GM21529 (cell line): ENCODE data around the gene KRT71.
"Not testable (repeated sequence)": the region's sequence is repeated elsewhere in the genome, so short reads cannot be mapped to it uniquely, and the experiment has no call there.

Experiments
- ATAC-seq: cut with Tn5 transposase; IDR thresholded peaks from one replicate; pipeline ENCODE4 v1.9.1; 2021; ENCODE audit not compliant: unreplicated experiment

The KRT71 gene

DNA sequence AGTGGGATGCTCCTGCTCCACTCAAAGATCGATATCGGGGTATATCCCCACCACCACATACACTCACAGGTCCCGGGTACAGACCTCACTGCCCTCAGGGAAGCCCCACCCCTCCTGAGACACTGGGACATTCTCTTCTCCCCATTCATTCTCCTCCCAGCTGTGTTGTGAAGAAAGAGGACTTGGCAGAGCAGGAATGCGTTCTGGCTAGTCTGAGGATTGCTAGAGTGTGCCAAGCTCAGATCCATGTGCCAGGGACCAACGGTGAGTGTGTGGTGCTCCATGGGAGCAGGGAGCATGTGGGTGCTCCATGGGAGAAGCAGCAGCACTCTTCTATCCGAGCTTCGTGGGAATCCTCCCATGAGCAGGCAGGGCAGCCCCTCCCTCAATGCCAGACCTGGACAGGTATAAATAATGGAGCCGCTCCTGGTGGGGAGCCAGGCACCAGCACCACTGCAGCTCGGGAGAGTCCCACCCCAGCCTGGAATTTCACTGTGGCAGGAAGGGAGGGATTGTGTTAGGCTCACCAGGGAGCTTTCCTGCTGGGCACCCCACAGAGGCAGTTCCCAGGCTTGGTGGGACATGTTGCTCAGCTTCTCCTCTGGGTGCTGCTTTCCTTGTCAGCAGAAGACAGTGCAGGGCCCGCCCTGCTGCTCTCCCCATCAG, 30.5 kb downstream of the KRT71 start:
- no peak for ATAC-seq

GRCh38 chr12:52521568-52522266, 31.2 kb downstream of the KRT71 start:
- no peak for ATAC-seq

DNA sequence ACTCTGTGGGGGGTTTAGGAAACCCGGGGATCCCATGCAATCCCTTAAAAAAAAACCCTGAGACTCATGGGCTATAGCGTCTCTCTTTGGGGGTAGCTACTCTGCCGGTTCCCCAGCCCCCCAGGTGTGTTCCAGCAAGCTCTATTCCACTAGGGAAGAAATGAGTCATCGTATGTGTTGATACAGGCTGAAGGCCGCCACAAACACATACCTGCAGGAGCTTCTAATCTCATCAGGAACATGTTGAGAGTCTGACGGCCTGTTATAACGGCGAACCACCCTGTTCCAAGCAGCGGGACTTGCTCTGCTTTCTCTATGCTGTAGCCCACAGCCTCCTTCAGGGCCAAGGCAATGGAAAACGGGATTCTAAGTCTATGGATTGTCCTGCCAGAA, 31.8 kb downstream of the KRT71 start:
- no peak for ATAC-seq

- ATAC-seq, result no peak
Observed at GRCh38 chr12:52519826-52520662, 32.9 kb downstream of the KRT71 start, which contains the start of gene KRT5. KRT5 (minus strand) TSS chr12:52520394; CDS start chr12:52520296, 98 bp downstream.

DNA sequence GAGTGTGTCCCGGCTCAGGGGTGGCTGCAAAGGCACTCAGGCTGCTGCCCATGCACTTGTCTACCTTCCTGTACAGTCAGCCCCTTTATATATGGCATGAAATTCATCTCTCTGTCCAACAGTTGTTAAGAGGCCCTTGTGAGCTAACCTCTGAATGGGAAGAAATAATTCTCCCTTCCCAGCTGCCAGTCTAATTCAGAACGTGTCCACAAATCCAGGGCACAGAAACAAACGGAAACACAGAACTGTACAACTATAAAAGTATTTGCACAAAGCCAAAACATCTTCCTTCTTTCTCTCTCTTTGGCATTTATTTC, 33.6 kb downstream of the KRT71 start:
- no peak for ATAC-seq

DNA sequence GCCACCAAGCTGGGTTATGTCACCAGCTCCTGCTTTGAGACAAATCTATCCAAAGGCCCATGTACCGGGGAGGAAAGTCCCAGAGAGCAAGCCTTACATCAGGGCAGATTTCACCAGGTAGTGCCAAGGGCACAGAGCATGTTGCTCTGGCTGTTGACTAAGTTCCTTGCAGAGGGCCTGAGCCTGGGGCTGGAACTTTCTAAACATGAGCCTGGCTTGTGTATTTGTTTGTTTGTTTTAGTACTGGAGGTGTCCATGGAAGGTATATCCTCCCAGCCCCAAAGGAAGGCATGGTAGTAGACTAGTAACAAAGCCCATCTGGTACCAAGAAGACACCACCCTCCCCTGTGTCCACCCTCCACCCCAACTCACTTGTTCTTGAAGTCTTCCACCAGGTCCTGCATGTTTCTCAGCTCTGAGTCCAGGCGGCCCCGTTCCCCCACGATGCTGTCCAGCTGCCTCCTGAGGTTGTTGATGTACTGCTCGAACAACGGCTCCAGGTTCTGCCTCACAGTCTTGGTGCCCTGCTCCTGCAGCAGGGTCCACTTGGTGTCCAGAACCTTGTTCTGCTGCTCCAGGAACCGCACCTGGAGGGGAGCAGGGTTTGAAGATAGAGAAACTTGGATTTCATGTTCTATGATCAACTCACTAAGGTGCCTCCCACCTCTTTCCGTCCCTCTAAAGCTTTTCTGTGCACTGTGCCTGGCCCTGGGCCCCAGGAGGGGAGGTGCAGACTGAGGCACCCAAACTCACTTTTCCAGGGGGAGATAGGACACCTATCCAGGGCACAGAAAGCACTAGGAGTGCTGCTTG, 34.2 kb downstream of the KRT71 start:
- no peak for ATAC-seq

DNA sequence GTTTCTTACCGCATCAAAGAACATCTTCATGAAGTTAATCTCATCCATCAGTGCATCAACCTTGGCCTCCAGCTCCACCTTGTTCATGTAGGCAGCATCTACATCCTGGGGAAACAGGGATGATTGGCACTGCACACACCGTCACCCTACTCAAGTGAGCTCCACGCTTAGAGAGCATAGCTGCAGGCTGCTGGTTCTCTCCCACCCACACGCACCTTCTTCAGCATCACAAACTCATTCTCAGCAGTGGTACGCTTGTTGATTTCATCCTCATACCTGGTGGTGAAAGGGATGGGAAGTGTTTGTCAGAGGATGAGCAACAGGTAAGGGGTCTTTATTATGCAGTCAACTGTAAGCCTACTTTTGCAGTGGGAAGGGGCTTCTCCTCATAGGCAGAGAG, 35.1 kb downstream of the KRT71 start:
- ATAC-seq, result no peak

GRCh38 chr12:52517005-52517835, 35.7 kb downstream of the KRT71 start:
- ATAC-seq, result no peak

GRCh38 chr12:52515927-52516831, 36.8 kb downstream of the KRT71 start:
- ATAC-seq, result no peak

DNA sequence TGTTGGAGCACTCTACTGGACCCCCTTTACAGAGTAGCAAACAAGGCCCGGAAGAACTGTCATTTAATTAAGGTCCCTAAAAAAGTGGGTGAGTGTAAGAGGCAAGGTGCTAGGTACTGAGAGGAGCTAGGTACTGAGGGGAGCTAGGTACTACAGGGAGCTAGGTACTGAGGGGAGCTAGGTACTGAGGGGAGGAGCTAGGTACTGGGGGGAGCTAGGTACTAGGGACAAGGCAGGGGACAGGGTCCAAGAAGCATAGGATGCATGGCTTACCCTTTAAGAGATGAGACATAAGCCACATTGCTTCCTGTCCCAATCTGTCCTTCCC, 37.7 kb downstream of the KRT71 start:
- no peak for ATAC-seq

DNA sequence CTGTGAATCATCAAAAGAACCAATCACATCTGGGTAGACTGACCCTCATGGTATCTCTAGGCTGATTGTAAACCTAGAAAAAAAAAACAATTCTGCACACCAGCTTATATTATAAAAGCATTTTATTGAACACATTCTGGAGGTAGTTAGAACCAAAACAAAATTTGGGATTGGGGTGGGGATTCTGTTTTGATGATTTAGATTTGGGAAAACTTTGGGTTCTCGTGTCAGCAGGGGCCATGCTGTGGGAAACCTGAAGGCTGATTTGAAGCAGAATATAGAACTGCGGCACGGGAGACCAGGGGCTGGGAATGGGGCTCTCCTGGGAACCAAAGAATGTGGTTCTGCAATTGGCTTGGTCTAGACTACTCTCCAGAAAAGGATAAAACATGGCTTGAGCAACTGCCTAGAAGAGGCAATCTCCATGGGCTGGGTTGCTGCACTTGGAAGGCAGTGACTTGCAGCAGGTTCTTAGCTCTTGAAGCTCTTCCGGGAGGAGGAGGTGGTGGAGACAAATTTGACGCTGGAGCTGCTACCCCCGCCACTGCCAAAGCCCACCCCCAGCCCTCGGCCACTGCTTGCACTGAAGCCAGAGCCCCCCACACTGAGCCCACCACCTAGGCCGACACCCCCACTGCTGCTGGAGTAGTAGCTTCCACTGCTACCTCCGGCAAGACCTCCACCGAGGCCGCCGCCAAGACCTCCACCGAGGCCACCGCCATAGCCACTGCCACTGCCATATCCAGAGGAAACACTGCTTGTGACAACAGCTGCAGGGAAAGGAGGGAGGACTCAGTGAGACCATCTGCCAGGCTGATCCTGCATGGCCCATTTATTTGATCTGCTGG, 38.2 kb downstream of the KRT71 start:
- no peak for ATAC-seq

GRCh38 chr12:52513736-52514135, 39.2 kb downstream of the KRT71 start:
- no peak for ATAC-seq

DNA sequence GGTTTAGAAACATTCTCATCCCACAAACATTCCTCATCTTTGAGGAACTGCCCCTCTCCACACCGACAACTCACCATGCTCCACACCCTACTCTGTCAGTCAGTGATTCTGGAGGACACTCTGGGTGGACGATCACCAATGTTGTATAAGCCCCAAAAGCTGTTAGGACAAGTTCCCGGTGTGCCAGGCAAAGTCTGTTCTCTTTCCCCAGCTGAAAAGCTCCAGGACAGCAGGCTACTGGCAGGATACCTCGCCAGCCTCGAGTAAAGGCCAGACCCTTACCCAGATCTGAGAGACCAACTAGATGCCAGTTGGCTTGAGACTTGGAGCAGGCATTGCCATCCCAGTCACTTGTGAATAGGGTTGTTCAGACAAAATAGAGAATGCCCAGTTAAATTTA, 44.7 kb downstream of the KRT71 start:
- no peak for ATAC-seq

DNA sequence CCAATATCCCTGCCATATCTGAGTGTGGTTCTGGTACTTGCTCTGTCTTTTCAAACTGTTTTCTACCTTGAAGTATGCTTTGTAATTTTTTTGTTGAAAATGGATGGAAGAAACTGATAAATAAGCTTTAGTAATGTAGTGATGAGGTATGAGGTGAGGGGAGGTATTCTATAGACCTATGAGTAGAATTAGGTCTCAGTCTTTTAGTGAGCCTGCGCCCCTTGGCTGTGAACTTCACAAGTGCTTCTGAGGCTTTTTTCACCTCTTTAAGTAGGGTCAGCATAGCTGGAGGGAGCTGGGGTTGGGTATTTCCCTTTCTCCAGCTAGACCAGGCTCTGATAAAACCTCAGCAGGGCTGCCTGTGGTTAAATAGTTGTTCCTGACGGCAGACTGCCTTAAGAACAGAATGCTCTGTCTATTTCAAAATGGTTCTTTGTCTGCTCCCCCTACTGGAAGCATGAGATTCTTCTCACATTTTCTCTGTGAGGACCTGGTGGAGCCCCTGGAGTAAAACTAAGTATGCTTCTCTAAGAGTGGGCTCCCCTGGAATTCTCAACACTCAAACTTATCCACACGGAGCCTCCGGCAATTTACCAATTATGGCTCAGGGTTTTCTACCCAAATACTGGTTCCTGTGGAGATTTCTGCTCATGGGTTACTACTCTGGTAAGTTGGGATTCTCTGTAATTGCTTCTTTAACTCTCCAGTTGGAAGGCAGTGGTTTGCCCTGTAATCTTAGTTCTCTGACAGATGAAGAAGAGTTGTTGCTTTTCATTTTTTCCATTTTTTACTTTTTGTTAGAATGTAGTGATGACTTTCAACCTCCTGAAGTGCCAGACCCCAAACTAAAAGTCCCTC, 45.9 kb downstream of the KRT71 start:
- ATAC-seq, result no peak

DNA sequence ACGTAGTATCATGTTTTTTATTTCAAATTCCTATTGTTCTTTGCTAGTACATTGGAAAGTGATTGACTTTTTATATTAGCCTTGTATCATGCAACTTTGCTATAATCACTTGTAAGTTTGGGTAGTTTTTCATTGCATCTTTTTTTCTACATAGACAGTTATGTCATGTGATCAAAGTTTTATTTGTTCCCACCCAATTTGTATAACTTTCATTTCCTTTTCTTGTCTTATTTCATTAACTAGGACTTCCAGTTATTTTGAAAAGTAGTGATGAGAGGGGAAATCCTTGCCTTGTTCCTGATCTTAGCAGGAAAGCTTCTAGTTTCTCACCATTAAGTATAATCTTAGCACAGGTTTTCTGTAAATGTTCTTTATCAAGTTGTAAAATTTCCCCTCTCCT, 50.1 kb downstream of the KRT71 start:
- no peak for ATAC-seq

- ATAC-seq, result no peak
Observed at GRCh38 chr12:52501490-52501889, 51.5 kb downstream of the KRT71 start.

GRCh38 chr12:52500574-52500973, 52.4 kb downstream of the KRT71 start:
- ATAC-seq, result not testable (repeated sequence)
